Measurements from ENCODE around the gene SHBG. TPM values are rescaled to one million over a fixed set of nuclear protein-coding genes. Genes with fewer than 3 reads are reported as not detected.

The SHBG gene
- total RNA-seq, 2 experiments from 2014 or later, result not detected

- intact Hi-C loops (cut with DNase I, micrococcal nuclease), result no loop called here
- CTCF ChIA-PET, result interaction anchor here (1.1 to 1.9 kb wide), 4 partner anchors 12 to 61 kb away, joined by 3 to 16 read pairs (median 8); partner anchors contain the start of genes FXR2, MPDU1 and TP53
Observed at GRCh38 chr17:7626956-7627249, 3.0 kb upstream of the SHBG start.

GRCh38 chr17:7627250-7628121 lies 2.4 kb upstream of the SHBG start, which contains the start of gene SAT2:
TSS of gene SAT2 (minus strand) at chr17:7627821. CDS start at chr17:7627635, 186 bp downstream.
- peaks cover 21% of the 10 kb centered on the region for H3K4me1 ChIP-seq (ENCODE audit: insufficient read depth, low read length)
- H3K4me3 Mint-ChIP-seq, result peak within 1 kb of the TSS; percentile 95
- no peaks in the 10 kb centered on the region for H3K9me3 Mint-ChIP-seq
- H3K4me1 Mint-ChIP-seq (ENCODE audit: low read depth), result peaks cover 20% of the 10 kb centered on the region
- ChIA-PET CTCF (interaction anchor here (0.6 to 1.9 kb wide), 6 partner anchors 10 to 363 kb away, joined by 3 to 16 read pairs (median 4); partner anchors contain the start of genes FXR2, MPDU1 and TP53), POLR2A (interaction anchor here (0.6 to 3.5 kb wide), 26 partner anchors 8 to 592 kb away, joined by 3 to 119 read pairs (median 4); partner anchors contain the start of genes ACAP1, ATP1B2, CTDNEP1 and FXR2)
- peaks cover 13% of the 10 kb centered on the region for H3K36me3 Mint-ChIP-seq (ENCODE audit: low read depth)
- no peaks in the 10 kb centered on the region for H3K36me3 ChIP-seq (ENCODE audit: insufficient read depth, low read length)
- H3K27me3 Mint-ChIP-seq, result no peaks in the 10 kb centered on the region
- DNase-seq, result peak; percentile 66 to 93 (median 81)
- no peak for TF ChIP-seq CTCF (IDR thresholded peaks at IDR 0.05)
- no peaks in the 10 kb centered on the region for H3K27me3 ChIP-seq (ENCODE audit: control insufficient read depth in 1 of 2, insufficient read depth in 2 of 2, low read length in 2 of 2)
- H3K4me3 ChIP-seq (ENCODE audit: low read length), result peak within 1 kb of the TSS; percentile 95
- peak; percentile 84 for ATAC-seq (ENCODE audit: poor library complexity)
- H3K27ac ChIP-seq (ENCODE audit: low read depth in 1 of 2, low read length in 2 of 2), result peak within 1 kb of the TSS; percentile 67 to 72
- no peaks in the 10 kb centered on the region for H3K9me3 ChIP-seq (ENCODE audit: control insufficient read depth in 1 of 2, insufficient read depth in 1 of 2, low read length in 2 of 2)
- intact Hi-C loops (cut with DNase I, micrococcal nuclease), result no loop called here
- H3K27ac Mint-ChIP-seq, result peak within 1 kb of the TSS; percentile 82

More at GRCh38 chr17:7626956-7627249, 3.0 kb upstream of the SHBG start:
- Histone ChIP-seq H3K27me3 (ENCODE audit: control insufficient read depth in 1 of 2, insufficient read depth in 2 of 2, low read length in 2 of 2) (no peaks in the 10 kb centered on the region), H3K4me3 (ENCODE audit: low read length) (peak overlapping the region; percentile 95), H3K36me3 (ENCODE audit: insufficient read depth, low read length) (no peaks in the 10 kb centered on the region), H3K4me1 (ENCODE audit: insufficient read depth, low read length) (peaks cover 21% of the 10 kb centered on the region), H3K27ac (ENCODE audit: low read depth in 1 of 2, low read length in 2 of 2) (peak overlapping the region in 1 of 2 donors; percentile 67), H3K9me3 (ENCODE audit: control insufficient read depth in 1 of 2, insufficient read depth in 1 of 2, low read length in 2 of 2) (no peaks in the 10 kb centered on the region)
- no peak for TF ChIP-seq CTCF (IDR thresholded peaks at IDR 0.05)
- DNase-seq (no peak), ATAC-seq (ENCODE audit: poor library complexity) (no peak)
- POLR2A ChIA-PET, result interaction anchor here (0.7 to 3.5 kb wide), 10 partner anchors 10 to 290 kb away, joined by 3 to 119 read pairs (median 6); partner anchors contain the start of genes ACAP1, ATP1B2, FXR2 and MPDU1
- no peaks in the 10 kb centered on the region for H3K9me3 Mint-ChIP-seq
- H3K36me3 Mint-ChIP-seq (ENCODE audit: low read depth), result peaks cover 13% of the 10 kb centered on the region
- peak overlapping the region; percentile 95 for H3K4me3 Mint-ChIP-seq
- peaks cover 20% of the 10 kb centered on the region for H3K4me1 Mint-ChIP-seq (ENCODE audit: low read depth)
- H3K27me3 Mint-ChIP-seq, result no peaks in the 10 kb centered on the region
- H3K27ac Mint-ChIP-seq, result peak overlapping the region; percentile 82

- Histone ChIP-seq H3K36me3 (ENCODE audit: insufficient read depth, low read length) (no peaks in the 10 kb centered on the region), H3K27me3 (ENCODE audit: control insufficient read depth in 1 of 2, insufficient read depth in 2 of 2, low read length in 2 of 2) (no peaks in the 10 kb centered on the region), H3K27ac (ENCODE audit: low read depth in 1 of 2, low read length in 2 of 2) (no peak overlapping the region), H3K9me3 (ENCODE audit: control insufficient read depth in 1 of 2, insufficient read depth in 1 of 2, low read length in 2 of 2) (no peaks in the 10 kb centered on the region), H3K4me1 (ENCODE audit: insufficient read depth, low read length) (peaks cover 15% of the 10 kb centered on the region), H3K4me3 (ENCODE audit: low read length) (no peak overlapping the region)
- Mint-ChIP-seq H3K27me3 (no peaks in the 10 kb centered on the region), H3K36me3 (ENCODE audit: low read depth) (peaks cover 12% of the 10 kb centered on the region), H3K4me1 (ENCODE audit: low read depth) (peaks cover 14% of the 10 kb centered on the region), H3K4me3 (no peak overlapping the region), H3K9me3 (no peaks in the 10 kb centered on the region), H3K27ac (no peak overlapping the region)
- no peak for TF ChIP-seq CTCF (IDR thresholded peaks at IDR 0.05)
- ATAC-seq (ENCODE audit: poor library complexity), result no peak
- ChIA-PET POLR2A (interaction anchor here (1.3 to 2.0 kb wide), 4 partner anchors 17 to 56 kb away, joined by 5 to 19 read pairs (median 8); partner anchors contain the start of genes FXR2, TP53 and WRAP53), CTCF (interaction anchor here (0.7 to 2.4 kb wide), 5 partner anchors 17 to 58 kb away, joined by 3 to 24 read pairs (median 5); partner anchors contain the start of genes ATP1B2, FXR2, TP53 and WRAP53)
- no peak for DNase-seq
- intact Hi-C loops (cut with DNase I, micrococcal nuclease), result loop anchor here (2.0 to 5.0 kb wide), 2 partner anchors 55 to 56 kb away; partner anchors contain the start of genes TP53 (in 2 of the 2) and WRAP53 (in 1 of the 2)
Observed at GRCh38 chr17:7631398-7632380, 1.8 kb downstream of the SHBG start.
